ENCODE results near the gene DCXR. TPM values are rescaled to one million over a fixed set of nuclear protein-coding genes. Genes with fewer than 3 reads are reported as not detected.

Gene DCXR
- total RNA-seq, 1 donor from 2014 or later = 49.9 TPM

GRCh38 chr17:82073446-82073845 is 35.9 kb upstream of the DCXR start:
- H3K4me3 ChIP-seq (ENCODE audit: insufficient read depth, low read depth, low read length) = no peak overlapping the region
- no peaks in the 10 kb centered on the region for H3K9me3 ChIP-seq (ENCODE audit: insufficient read depth, low read depth, low read length)
- H3K79me2 ChIP-seq (ENCODE audit: insufficient read depth, low read length) = no peaks in the 10 kb centered on the region
- TF ChIP-seq, protein P1, sequence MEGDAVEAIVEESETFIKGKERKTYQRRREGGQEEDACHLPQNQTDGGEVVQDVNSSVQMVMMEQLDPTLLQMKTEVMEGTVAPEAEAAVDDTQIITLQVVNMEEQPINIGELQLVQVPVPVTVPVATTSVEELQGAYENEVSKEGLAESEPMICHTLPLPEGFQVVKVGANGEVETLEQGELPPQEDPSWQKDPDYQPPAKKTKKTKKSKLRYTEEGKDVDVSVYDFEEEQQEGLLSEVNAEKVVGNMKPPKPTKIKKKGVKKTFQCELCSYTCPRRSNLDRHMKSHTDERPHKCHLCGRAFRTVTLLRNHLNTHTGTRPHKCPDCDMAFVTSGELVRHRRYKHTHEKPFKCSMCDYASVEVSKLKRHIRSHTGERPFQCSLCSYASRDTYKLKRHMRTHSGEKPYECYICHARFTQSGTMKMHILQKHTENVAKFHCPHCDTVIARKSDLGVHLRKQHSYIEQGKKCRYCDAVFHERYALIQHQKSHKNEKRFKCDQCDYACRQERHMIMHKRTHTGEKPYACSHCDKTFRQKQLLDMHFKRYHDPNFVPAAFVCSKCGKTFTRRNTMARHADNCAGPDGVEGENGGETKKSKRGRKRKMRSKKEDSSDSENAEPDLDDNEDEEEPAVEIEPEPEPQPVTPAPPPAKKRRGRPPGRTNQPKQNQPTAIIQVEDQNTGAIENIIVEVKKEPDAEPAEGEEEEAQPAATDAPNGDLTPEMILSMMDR (IDR thresholded peaks at IDR 0.05; ENCODE audit: insufficient read depth, low read depth, low read length) = no peak
- no peak for DNase-seq (ENCODE audit: low read depth)
- H3K36me3 Mint-ChIP-seq (ENCODE audit: low read depth, unreplicated experiment) = peaks cover 2% of the 10 kb centered on the region
- H3K27me3 Mint-ChIP-seq (ENCODE audit: low read depth, unreplicated experiment) = peaks cover 3% of the 10 kb centered on the region
- H3K36me3 ChIP-seq (ENCODE audit: insufficient read depth, low read length) = no peaks in the 10 kb centered on the region
- H3K27ac Mint-ChIP-seq (ENCODE audit: unreplicated experiment) = no peak overlapping the region
- no peak overlapping the region for H3K27ac ChIP-seq (ENCODE audit: low read depth, low read length)
- no peak overlapping the region for H3K9ac ChIP-seq (ENCODE audit: low read length)
- H3K27me3 ChIP-seq (ENCODE audit: insufficient read depth, low read length) = no peaks in the 10 kb centered on the region
- H2AFZ ChIP-seq (ENCODE audit: low read depth, low read length) = no peak overlapping the region
- H3K4me2 ChIP-seq (ENCODE audit: low read length) = no peak overlapping the region
- no peaks in the 10 kb centered on the region for H3K4me1 Mint-ChIP-seq (ENCODE audit: low read depth, unreplicated experiment)
- no peak for FAIRE-seq
- H3K4me1 ChIP-seq (ENCODE audit: insufficient read depth, low read length) = no peaks in the 10 kb centered on the region
- peaks cover 6% of the 10 kb centered on the region for H4K20me1 ChIP-seq (ENCODE audit: insufficient read depth, low read length)
- no peak overlapping the region for H3K4me3 Mint-ChIP-seq (ENCODE audit: unreplicated experiment)
- H3K9me3 Mint-ChIP-seq (ENCODE audit: unreplicated experiment) = no peaks in the 10 kb centered on the region

GRCh38 chr17:82072827-82073226 is 35.3 kb upstream of the DCXR start:
- peaks cover 2% of the 10 kb centered on the region for H4K20me1 ChIP-seq (ENCODE audit: insufficient read depth, low read length)
- Mint-ChIP-seq H3K4me1 (ENCODE audit: low read depth, unreplicated experiment) (no peaks in the 10 kb centered on the region), H3K9me3 (ENCODE audit: unreplicated experiment) (no peaks in the 10 kb centered on the region), H3K4me3 (ENCODE audit: unreplicated experiment) (no peak overlapping the region), H3K27me3 (ENCODE audit: low read depth, unreplicated experiment) (peaks cover 3% of the 10 kb centered on the region), H3K36me3 (ENCODE audit: low read depth, unreplicated experiment) (no peaks in the 10 kb centered on the region), H3K27ac (ENCODE audit: unreplicated experiment) (no peak overlapping the region)
- FAIRE-seq = no peak
- no peaks in the 10 kb centered on the region for H3K36me3 ChIP-seq (ENCODE audit: insufficient read depth, low read length)
- H3K27ac ChIP-seq (ENCODE audit: low read depth, low read length) = no peak overlapping the region
- no peak overlapping the region for H3K4me2 ChIP-seq (ENCODE audit: low read length)
- no peak overlapping the region for H2AFZ ChIP-seq (ENCODE audit: low read depth, low read length)
- TF ChIP-seq, protein P1 (IDR thresholded peaks at IDR 0.05; ENCODE audit: insufficient read depth, low read depth, low read length) = no peak
- no peak for TF ChIP-seq EZH2 (IDR thresholded peaks at IDR 0.05; ENCODE audit: insufficient read depth, low read length)
- no peak overlapping the region for H3K4me3 ChIP-seq (ENCODE audit: insufficient read depth, low read depth, low read length)
- H3K4me1 ChIP-seq (ENCODE audit: insufficient read depth, low read length) = no peaks in the 10 kb centered on the region
- no peaks in the 10 kb centered on the region for H3K27me3 ChIP-seq (ENCODE audit: insufficient read depth, low read length)
- H3K9ac ChIP-seq (ENCODE audit: low read length) = no peak overlapping the region
- no peaks in the 10 kb centered on the region for H3K79me2 ChIP-seq (ENCODE audit: insufficient read depth, low read length)
- DNase-seq (ENCODE audit: low read depth) = no peak
- no peaks in the 10 kb centered on the region for H3K9me3 ChIP-seq (ENCODE audit: insufficient read depth, low read depth, low read length)

GRCh38 chr17:82070611-82071010 is 33.1 kb upstream of the DCXR start:
- TF ChIP-seq, protein P1 (IDR thresholded peaks at IDR 0.05; ENCODE audit: insufficient read depth, low read depth, low read length) = no peak
- TF ChIP-seq EZH2 (IDR thresholded peaks at IDR 0.05; ENCODE audit: insufficient read depth, low read length) = no peak
- no peaks in the 10 kb centered on the region for H3K9me3 ChIP-seq (ENCODE audit: insufficient read depth, low read depth, low read length)
- H2AFZ ChIP-seq (ENCODE audit: low read depth, low read length) = no peak overlapping the region
- H4K20me1 ChIP-seq (ENCODE audit: insufficient read depth, low read length) = no peaks in the 10 kb centered on the region
- Mint-ChIP-seq H3K36me3 (ENCODE audit: low read depth, unreplicated experiment) (no peaks in the 10 kb centered on the region), H3K27ac (ENCODE audit: unreplicated experiment) (no peak overlapping the region), H3K4me1 (ENCODE audit: low read depth, unreplicated experiment) (no peaks in the 10 kb centered on the region), H3K9me3 (ENCODE audit: unreplicated experiment) (no peaks in the 10 kb centered on the region), H3K27me3 (ENCODE audit: low read depth, unreplicated experiment) (peaks cover 3% of the 10 kb centered on the region), H3K4me3 (ENCODE audit: unreplicated experiment) (no peak overlapping the region)
- H3K4me2 ChIP-seq (ENCODE audit: low read length) = no peak overlapping the region
- no peak overlapping the region for H3K9ac ChIP-seq (ENCODE audit: low read length)
- no peak for DNase-seq (ENCODE audit: low read depth)
- H3K36me3 ChIP-seq (ENCODE audit: insufficient read depth, low read length) = no peaks in the 10 kb centered on the region
- no peak for FAIRE-seq
- no peaks in the 10 kb centered on the region for H3K27me3 ChIP-seq (ENCODE audit: insufficient read depth, low read length)
- peaks cover 6% of the 10 kb centered on the region for H3K4me1 ChIP-seq (ENCODE audit: insufficient read depth, low read length)
- H3K79me2 ChIP-seq (ENCODE audit: insufficient read depth, low read length) = peaks cover 8% of the 10 kb centered on the region
- H3K27ac ChIP-seq (ENCODE audit: low read depth, low read length) = no peak overlapping the region
- no peak overlapping the region for H3K4me3 ChIP-seq (ENCODE audit: insufficient read depth, low read depth, low read length)

All from astrocyte (in vitro differentiated cells and primary cell).